Stimulated activated CD8-positive, alpha-beta memory T cell treated with anti-CD3 and anti-CD28 coated beads, Interleukin-12 subunit alpha, Interleukin-12 subunit beta, amount 100 ng/mL, for 24 hours (primary cell): ENCODE results near the gene EZR.

Experiments
- DNase-seq: peaks from one replicate; pipeline ENCODE4 v3.0.0-alpha.2; 2020; ENCODE audit errors: extremely low read depth

The EZR gene

GRCh38 chr6:158818581-158819212 lies 471 bp downstream of the EZR start:
- DNase-seq = no peak

GRCh38 chr6:158817728-158818580 lies 1.2 kb downstream of the EZR start:
- no peak for DNase-seq

GRCh38 chr6:158816803-158817727 lies 2.1 kb downstream of the EZR start:
- no peak for DNase-seq

GRCh38 chr6:158816329-158816728 lies 2.8 kb downstream of the EZR start:
- DNase-seq = no peak

GRCh38 chr6:158815907-158816306 lies 3.3 kb downstream of the EZR start:
- DNase-seq = no peak

- DNase-seq = no peak
These were observed 3.8 kb downstream of the EZR start for GRCh38 chr6:158815379-158815724.

DNA sequence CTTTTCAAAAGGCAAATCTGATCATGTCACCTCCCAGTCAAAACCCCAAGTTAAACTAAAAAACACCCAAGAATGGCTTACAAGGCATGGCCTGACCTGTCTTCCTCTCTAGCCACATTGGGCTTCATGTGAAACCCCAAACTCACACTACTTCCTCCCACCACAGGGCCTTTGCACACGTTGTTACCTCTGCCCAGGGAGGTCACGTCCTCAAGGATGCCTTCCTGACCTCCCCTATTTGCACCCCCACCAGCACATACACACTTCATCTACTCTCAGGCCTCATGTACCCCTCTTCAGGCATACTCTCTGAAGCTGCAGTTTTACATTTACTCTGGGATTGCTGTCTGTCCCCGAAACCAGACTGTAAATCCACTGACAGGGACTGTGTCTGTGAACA lies 6.1 kb downstream of the EZR start:
- DNase-seq = no peak

GRCh38 chr6:158812611-158813010 lies 6.6 kb downstream of the EZR start:
- no peak for DNase-seq

DNA sequence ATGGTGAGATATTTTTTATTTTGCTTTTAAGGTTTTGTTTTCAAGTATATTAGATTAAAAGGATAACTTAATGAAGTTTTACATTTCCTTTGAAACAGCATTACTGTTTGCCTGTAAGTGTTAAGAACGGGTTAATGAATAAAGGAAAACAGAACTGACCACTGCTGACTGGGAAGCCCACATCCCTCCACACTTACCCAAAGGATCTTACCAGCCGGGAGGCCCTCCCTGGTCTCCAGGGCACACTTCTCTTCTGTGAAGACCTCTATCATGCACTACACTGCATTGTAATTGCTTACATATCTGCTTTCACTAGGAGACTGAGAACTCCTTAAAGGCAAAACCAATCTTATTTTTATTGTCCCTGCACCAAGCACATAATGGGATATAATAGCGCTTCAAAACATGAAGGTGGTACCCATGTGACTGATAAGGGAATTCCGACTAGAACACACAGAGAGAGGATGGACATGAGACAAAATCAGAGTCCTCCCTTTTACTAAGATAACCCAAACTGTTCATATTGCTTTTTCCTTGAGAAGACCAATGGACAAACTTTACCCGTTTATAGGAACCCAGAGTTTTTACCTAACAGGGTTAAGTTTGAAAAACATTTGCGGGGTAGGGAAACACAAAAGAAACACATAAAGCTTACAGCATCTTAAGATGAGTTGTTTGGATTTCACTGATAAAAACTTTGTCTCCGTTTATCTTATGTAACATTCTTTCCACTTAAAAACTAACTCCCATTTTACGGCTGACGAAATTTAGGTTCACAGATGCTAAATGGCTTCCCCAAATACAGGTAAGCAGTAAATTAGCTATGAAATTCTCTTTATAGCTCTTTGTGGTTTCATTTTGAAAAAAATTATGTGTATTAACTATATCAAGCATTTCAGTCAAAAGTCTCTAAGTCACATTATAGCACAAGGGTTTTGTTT lies 8.7 kb downstream of the EZR start:
- DNase-seq = no peak

DNA sequence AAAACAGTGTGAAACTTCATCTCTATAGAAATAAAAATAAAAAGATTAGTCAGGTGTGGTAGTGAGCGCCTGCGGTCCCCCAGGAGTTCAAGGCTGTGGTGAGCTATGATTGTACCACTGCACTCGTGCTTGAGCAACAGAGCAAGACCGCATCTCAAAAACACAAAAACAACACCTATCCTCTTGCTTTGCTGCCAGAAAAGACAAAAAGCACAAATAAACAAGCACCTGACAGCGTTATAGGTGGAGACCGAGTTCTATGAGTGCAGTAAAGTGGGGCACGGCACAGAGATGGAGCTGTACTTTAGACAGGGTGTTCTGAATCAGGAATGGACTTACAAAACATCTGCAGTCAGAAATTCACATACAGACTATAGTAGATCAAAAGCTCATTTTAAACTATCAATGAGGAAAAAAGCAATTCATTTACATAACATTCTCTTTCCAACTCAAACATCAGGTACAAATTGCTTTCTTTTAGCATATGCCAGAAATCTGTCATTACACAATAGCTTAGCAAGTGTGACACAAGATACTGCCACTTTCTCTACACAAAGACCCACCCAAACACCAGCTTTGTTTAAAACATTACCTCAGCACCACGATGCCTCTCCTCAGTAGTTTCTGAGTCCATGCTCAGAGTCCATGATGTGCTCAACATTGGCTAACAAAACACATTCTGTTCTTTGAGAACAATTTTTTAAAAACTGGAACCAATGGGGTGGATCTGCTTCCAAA lies 10.1 kb downstream of the EZR start:
- DNase-seq = no peak

GRCh38 chr6:158808442-158808833 lies 10.7 kb downstream of the EZR start:
- no peak for DNase-seq

- DNase-seq = no peak
These were observed 11.4 kb downstream of the EZR start for GRCh38 chr6:158807515-158808441.

GRCh38 chr6:158805698-158806377 lies 13.3 kb downstream of the EZR start:
- DNase-seq = no peak

DNA sequence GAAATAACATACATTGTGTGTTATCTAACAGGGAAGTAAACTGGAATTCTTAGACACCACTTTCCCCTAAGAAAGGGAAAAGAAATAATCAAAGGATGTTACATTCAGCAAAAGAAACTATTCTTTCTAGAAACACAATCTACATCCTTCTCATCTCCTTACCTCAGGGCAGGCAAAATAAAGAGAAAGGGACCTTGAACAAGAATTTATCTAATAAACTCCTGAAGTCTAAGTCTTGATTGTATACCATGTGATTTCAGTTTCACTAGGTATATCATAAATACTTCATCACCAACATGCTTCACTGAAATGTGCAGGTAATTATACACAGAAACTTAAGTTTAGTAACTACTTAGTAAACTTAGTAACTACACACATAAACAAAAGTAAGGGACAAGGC lies 15.0 kb downstream of the EZR start:
- DNase-seq = no peak

- no peak for DNase-seq
These were observed 15.4 kb downstream of the EZR start for GRCh38 chr6:158803733-158804143.

GRCh38 chr6:158801655-158802294 lies 17.4 kb downstream of the EZR start:
- DNase-seq = no peak

DNA sequence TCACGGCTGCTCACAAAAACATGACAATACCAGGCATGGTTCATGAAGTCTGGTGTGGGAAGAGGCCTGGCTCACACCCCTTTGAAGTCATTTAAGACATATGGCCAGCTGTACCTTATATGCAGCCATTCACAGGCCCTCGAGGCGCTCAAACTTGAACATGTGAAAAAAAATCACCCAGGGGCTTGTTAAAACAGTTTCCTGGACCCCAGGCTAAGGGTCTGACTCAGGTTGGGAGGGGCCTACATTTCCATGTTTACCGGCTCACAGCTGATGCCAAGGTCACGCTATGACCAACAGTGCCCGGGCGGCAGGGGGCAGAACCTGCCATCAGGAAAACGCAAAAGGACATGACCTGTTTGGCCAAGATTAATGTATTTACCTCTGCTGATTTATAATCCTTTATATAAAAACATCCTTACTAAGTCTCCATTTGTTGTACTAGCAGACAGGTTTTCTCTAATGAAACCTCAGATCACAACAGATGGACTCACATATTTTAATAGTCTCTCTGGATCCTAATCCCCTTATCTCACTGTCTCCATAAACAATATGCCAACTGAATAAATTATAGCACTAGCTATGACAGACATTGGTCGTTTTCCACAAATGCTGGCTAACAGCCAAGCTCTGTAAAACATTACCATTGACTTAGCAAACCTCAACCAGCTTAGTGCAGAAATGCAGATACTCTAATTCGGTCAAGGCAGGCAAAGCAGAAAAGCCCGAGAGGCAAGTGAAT lies 19.9 kb downstream of the EZR start:
- DNase-seq = no peak

GRCh38 chr6:158798311-158798710 lies 20.9 kb downstream of the EZR start:
- DNase-seq = no peak
